Trophoblast cell (in vitro differentiated cells and primary cell): ENCODE results near the gene GALNT18.

ENCODE experiments used
- DNase-seq, 2 donors: peaks; one replicate each; pipeline ENCODE4 v3.0.0-alpha.2; 2016
- H2AFZ ChIP-seq: 2 replicates; pipeline ENCODE4 v1.6.1; 2013; ENCODE audit warnings: low read length, moderate library complexity, mild to moderate bottlenecking; ENCODE audit not compliant: insufficient read depth, poor library complexity
- H2AK5ac ChIP-seq: 2 replicates; pipeline ENCODE4 v1.6.1; 2013; ENCODE audit warnings: mild to moderate bottlenecking, low read length
- H2BK120ac ChIP-seq: 2 replicates; pipeline ENCODE4 v1.6.1; 2013; ENCODE audit warnings: low read length, mild to moderate bottlenecking, moderate library complexity; ENCODE audit not compliant: insufficient read depth, poor library complexity
- H2BK12ac ChIP-seq: 2 replicates; pipeline ENCODE4 v1.6.1; 2013; ENCODE audit warnings: mild to moderate bottlenecking, low read length, moderate library complexity
- H2BK5ac ChIP-seq: 2 replicates; pipeline ENCODE4 v1.6.1; 2013; ENCODE audit warnings: low read length, low read depth, moderate library complexity, mild to moderate bottlenecking; ENCODE audit not compliant: poor library complexity
- H3K14ac ChIP-seq: 2 replicates; pipeline ENCODE4 v1.6.1; 2013; ENCODE audit warnings: mild to moderate bottlenecking, low read length
- H3K18ac ChIP-seq: 2 replicates; pipeline ENCODE4 v1.6.1; 2013; ENCODE audit warnings: mild to moderate bottlenecking, low read length
- H3K23ac ChIP-seq: 2 replicates; pipeline ENCODE4 v1.6.1; 2013; ENCODE audit warnings: low read length
- H3K27ac ChIP-seq: 2 replicates; pipeline ENCODE4 v1.5.1; 2013; ENCODE audit warnings: low read depth, mild to moderate bottlenecking, inconsistent platforms, low read length, moderate library complexity
- H3K27me3 ChIP-seq: 2 replicates; pipeline ENCODE4 v1.6.1; 2013; ENCODE audit warnings: inconsistent platforms, mild to moderate bottlenecking, low read length, moderate library complexity; ENCODE audit not compliant: insufficient read depth
- H3K36me3 ChIP-seq, 2 experiments: 1 replicate in 1 of 2; 2 replicates in 1 of 2; pipeline ENCODE4 v1.6.1; 2013; ENCODE audit warnings: low read length in 2 of 2, mild to moderate bottlenecking in 2 of 2, moderate library complexity in 1 of 2; ENCODE audit not compliant: insufficient read depth in 2 of 2, control insufficient read depth in 1 of 2
- H3K4ac ChIP-seq: 2 replicates; pipeline ENCODE4 v1.6.1; 2013; ENCODE audit warnings: low read depth, mild to moderate bottlenecking, low read length, moderate library complexity
- H3K4me1 ChIP-seq, 2 experiments: 1 replicate in 1 of 2; 2 replicates in 1 of 2; pipeline ENCODE4 v1.6.1; 2013; ENCODE audit warnings: low read length in 2 of 2, mild to moderate bottlenecking in 2 of 2, moderate library complexity in 1 of 2; ENCODE audit not compliant: insufficient read depth in 2 of 2, control insufficient read depth in 1 of 2
- H3K4me2 ChIP-seq: 2 replicates; pipeline ENCODE4 v1.6.1; 2013; ENCODE audit warnings: inconsistent platforms, mild to moderate bottlenecking, low read length, moderate library complexity
- H3K4me3 ChIP-seq: 2 replicates; pipeline ENCODE4 v1.5.1; 2013; ENCODE audit warnings: mild to moderate bottlenecking, low read depth, low read length, inconsistent platforms
- H3K79me1 ChIP-seq: one replicate; pipeline ENCODE4 v1.6.1; 2013; ENCODE audit warnings: low read length
- H3K79me2 ChIP-seq: 2 replicates; pipeline ENCODE4 v1.6.1; 2013; ENCODE audit warnings: low read length, mild to moderate bottlenecking; ENCODE audit not compliant: control insufficient read depth, insufficient read depth, poor library complexity
- H3K9ac ChIP-seq: 2 replicates; pipeline ENCODE4 v1.6.1; 2013; ENCODE audit warnings: mild to moderate bottlenecking, low read length
- H3K9me3 ChIP-seq: 2 replicates; pipeline ENCODE4 v1.6.1; 2013; ENCODE audit warnings: low read depth, mild to moderate bottlenecking, control low read depth, inconsistent platforms, low read length; ENCODE audit not compliant: insufficient read depth
- H4K12ac ChIP-seq: 2 replicates; pipeline ENCODE4 v1.6.1; 2013; ENCODE audit warnings: low read depth, mild to moderate bottlenecking, low read length, moderate library complexity
- H4K8ac ChIP-seq: 2 replicates; pipeline ENCODE4 v1.6.1; 2013; ENCODE audit warnings: low read depth, mild to moderate bottlenecking, low read length, moderate library complexity
- H4K91ac ChIP-seq: one replicate; pipeline ENCODE4 v1.6.1; 2013; ENCODE audit warnings: low read depth, mild to moderate bottlenecking, low read length, moderate library complexity
- WGBS: extraction: QIAGEN DNeasy Blood & Tissue Kit; methylation state at CpG from one replicate; pipeline ENCODE4 v1.1.7; 2013; ENCODE audit warnings: missing lambda C conversion rate; ENCODE audit not compliant: insufficient read length, insufficient coverage; ENCODE audit errors: extremely low coverage; 5-methylcytosine and 5-hydroxymethylcytosine counted together

The GALNT18 gene

DNA sequence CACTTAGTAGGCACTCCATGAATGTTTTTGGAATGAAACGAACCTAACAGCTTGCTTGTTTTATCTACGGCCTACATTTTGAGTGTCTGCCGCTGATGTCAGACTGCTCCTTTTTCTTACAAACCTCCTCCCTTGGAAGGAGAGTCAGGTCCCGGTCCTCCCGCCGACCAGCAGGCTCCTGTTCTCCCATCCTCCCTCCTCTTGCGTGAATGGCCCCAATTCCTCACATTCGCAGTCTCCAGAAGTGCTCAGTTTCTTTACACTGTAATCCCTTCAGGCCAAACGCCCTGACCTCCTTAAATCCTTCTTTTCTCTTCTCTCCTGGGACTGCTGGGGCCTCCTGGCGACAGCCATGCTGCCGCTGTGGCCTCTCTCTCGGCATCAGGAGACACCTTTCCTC is 186.2 kb downstream of the GALNT18 start:
- H3K79me1 ChIP-seq, result no peaks in the 10 kb centered on the region
- no peak overlapping the region for H4K8ac ChIP-seq
- no peak overlapping the region for H3K23ac ChIP-seq
- no peak overlapping the region for H3K27ac ChIP-seq
- WGBS, result no CpG with 5 or more reads among the region's 12 CpGs
- no peaks in the 10 kb centered on the region for H3K79me2 ChIP-seq
- no peak overlapping the region for H2AFZ ChIP-seq
- no peak overlapping the region for H3K9ac ChIP-seq
- H4K12ac ChIP-seq, result no peak overlapping the region
- H3K27me3 ChIP-seq, result no peaks in the 10 kb centered on the region
- H3K9me3 ChIP-seq, result no peaks in the 10 kb centered on the region
- no peak overlapping the region for H2BK5ac ChIP-seq
- H3K4ac ChIP-seq, result no peak overlapping the region
- no peak overlapping the region for H2BK12ac ChIP-seq
- no peak overlapping the region for H3K14ac ChIP-seq
- no peak overlapping the region for H3K18ac ChIP-seq
- no peak overlapping the region for H2AK5ac ChIP-seq
- H3K4me1 ChIP-seq, result peaks cover 0 to 3% of the 10 kb centered on the region in 2 experiments
- no peak for DNase-seq
- H3K4me2 ChIP-seq, result no peak overlapping the region
- no peak overlapping the region for H4K91ac ChIP-seq
- H2BK120ac ChIP-seq, result no peak overlapping the region
- no peaks in the 10 kb centered on the region for H3K36me3 ChIP-seq
- H3K4me3 ChIP-seq, result no peak overlapping the region

DNA sequence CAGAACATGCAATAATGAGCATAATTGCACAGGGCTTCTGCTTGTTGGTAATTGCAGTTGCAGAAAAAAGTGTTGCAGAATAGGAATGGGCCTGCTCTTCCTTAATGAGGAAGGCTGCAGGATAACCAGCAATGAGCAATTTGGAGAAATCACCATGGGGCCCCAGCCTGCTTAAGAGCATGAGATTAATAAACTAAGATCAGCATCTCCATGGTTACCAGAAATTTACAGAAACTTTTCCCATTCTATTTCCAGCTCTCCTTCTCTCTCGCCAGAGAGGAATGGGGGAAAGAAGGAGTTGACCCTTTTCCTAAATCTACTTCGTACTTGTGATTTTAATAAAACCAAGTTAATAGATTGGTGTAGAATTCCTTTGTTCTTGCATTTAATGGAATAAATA is 187.8 kb downstream of the GALNT18 start:
- no peak overlapping the region for H3K14ac ChIP-seq
- no peak overlapping the region for H2BK5ac ChIP-seq
- no peak overlapping the region for H3K4me2 ChIP-seq
- H3K9ac ChIP-seq, result no peak overlapping the region
- H3K9me3 ChIP-seq, result no peaks in the 10 kb centered on the region
- no peak overlapping the region for H3K23ac ChIP-seq
- no CpG with 5 or more reads among the region's 2 CpGs for WGBS
- no peak overlapping the region for H3K4ac ChIP-seq
- H2AK5ac ChIP-seq, result no peak overlapping the region
- no peak overlapping the region for H4K91ac ChIP-seq
- no peak for DNase-seq
- no peaks in the 10 kb centered on the region for H3K79me1 ChIP-seq
- no peak overlapping the region for H3K18ac ChIP-seq
- no peaks in the 10 kb centered on the region for H3K79me2 ChIP-seq
- no peaks in the 10 kb centered on the region for H3K27me3 ChIP-seq
- H2AFZ ChIP-seq, result no peak overlapping the region
- H2BK120ac ChIP-seq, result no peak overlapping the region
- no peak overlapping the region for H2BK12ac ChIP-seq
- no peak overlapping the region for H4K12ac ChIP-seq
- H3K4me3 ChIP-seq, result no peak overlapping the region
- no peak overlapping the region for H3K27ac ChIP-seq
- H4K8ac ChIP-seq, result no peak overlapping the region
- peaks cover 0 to 2% of the 10 kb centered on the region in 2 experiments for H3K4me1 ChIP-seq
- H3K36me3 ChIP-seq, result no peaks in the 10 kb centered on the region

DNA sequence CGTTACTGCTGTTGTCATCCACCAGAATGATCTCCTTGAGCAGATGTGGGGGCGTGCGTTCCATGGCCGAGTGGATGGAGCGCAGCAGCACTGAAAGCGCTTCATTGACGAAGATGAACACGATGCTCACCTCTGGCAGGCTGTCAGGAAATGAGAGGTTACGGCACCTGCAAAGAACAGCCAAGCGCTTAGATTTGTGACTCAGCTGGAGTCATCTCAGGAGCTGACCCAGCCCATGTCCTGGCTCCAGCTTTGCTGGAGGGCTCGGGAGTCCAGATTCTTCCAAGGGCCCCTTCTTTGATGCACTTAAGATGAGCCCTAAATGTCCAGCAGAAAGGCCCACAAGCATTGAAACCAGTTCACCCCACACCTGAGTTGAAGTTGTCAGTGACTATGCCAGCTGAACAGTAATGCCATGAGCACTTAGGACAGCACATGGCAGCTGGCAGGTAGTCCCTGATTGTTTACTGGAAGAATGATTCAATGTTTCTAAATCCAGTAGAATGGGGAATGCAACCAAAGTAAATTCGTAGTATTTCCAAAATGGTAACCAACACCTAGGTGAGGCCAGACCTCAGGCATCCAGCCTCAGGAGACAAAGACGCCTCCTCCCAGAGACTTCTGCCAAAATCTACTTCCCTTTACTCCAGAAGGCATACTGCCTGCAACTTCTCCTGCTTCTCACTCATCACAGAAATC is 189.0 kb downstream of the GALNT18 start:
- H3K79me1 ChIP-seq, result no peaks in the 10 kb centered on the region
- no peak overlapping the region for H2BK12ac ChIP-seq
- no peak overlapping the region for H2AFZ ChIP-seq
- H3K27ac ChIP-seq, result no peak overlapping the region
- H4K8ac ChIP-seq, result no peak overlapping the region
- H3K23ac ChIP-seq, result no peak overlapping the region
- H4K12ac ChIP-seq, result no peak overlapping the region
- no peak for DNase-seq
- no peaks in the 10 kb centered on the region for H3K36me3 ChIP-seq
- no peak overlapping the region for H2BK120ac ChIP-seq
- H3K9me3 ChIP-seq, result no peaks in the 10 kb centered on the region
- no peak overlapping the region for H3K18ac ChIP-seq
- no peak overlapping the region for H3K4ac ChIP-seq
- no peak overlapping the region for H2BK5ac ChIP-seq
- H3K4me2 ChIP-seq, result no peak overlapping the region
- H2AK5ac ChIP-seq, result no peak overlapping the region
- H4K91ac ChIP-seq, result no peak overlapping the region
- H3K9ac ChIP-seq, result no peak overlapping the region
- H3K14ac ChIP-seq, result no peak overlapping the region
- no CpG with 5 or more reads among the region's 13 CpGs for WGBS
- peaks cover 0 to 3% of the 10 kb centered on the region in 2 experiments for H3K4me1 ChIP-seq
- H3K4me3 ChIP-seq, result no peak overlapping the region
- no peaks in the 10 kb centered on the region for H3K27me3 ChIP-seq
- no peaks in the 10 kb centered on the region for H3K79me2 ChIP-seq

DNA sequence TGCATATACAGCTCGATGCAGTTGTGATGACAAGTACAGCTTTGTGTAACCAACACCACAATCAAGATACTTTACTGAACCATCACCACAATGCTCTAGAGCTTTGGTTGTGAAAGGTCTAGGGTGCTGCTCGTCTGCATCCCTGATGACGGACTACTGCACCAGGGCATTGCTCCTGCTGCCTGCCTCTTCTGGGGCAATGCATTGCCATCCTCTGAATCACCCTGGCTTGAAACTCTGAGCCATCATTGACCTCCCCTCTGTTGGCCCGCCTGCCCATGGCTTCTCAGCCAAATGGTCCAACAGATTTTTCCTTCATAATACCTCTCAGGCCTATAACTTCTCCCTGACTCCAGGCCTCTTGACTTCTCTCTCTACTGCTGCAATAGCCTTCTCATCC is 191.4 kb downstream of the GALNT18 start:
- no peaks in the 10 kb centered on the region for H3K27me3 ChIP-seq
- no peak overlapping the region for H3K14ac ChIP-seq
- no CpG with 5 or more reads among the region's 4 CpGs for WGBS
- H3K79me2 ChIP-seq, result no peaks in the 10 kb centered on the region
- no peak overlapping the region for H4K91ac ChIP-seq
- H3K4me3 ChIP-seq, result no peak overlapping the region
- H4K8ac ChIP-seq, result no peak overlapping the region
- H3K4me2 ChIP-seq, result no peak overlapping the region
- no peak for DNase-seq
- H4K12ac ChIP-seq, result no peak overlapping the region
- no peaks in the 10 kb centered on the region for H3K79me1 ChIP-seq
- no peak overlapping the region for H2BK120ac ChIP-seq
- H2BK5ac ChIP-seq, result no peak overlapping the region
- H3K9me3 ChIP-seq, result no peaks in the 10 kb centered on the region
- H3K9ac ChIP-seq, result no peak overlapping the region
- H3K23ac ChIP-seq, result no peak overlapping the region
- H3K4ac ChIP-seq, result no peak overlapping the region
- H3K27ac ChIP-seq, result no peak overlapping the region
- H3K18ac ChIP-seq, result no peak overlapping the region
- peaks cover 11 to 12% of the 10 kb centered on the region in 2 experiments for H3K4me1 ChIP-seq
- no peaks in the 10 kb centered on the region for H3K36me3 ChIP-seq
- H2AFZ ChIP-seq, result no peak overlapping the region
- no peak overlapping the region for H2AK5ac ChIP-seq
- H2BK12ac ChIP-seq, result no peak overlapping the region
